ENCODE data around the gene ESYT2. TPM values are rescaled to one million over a fixed set of nuclear protein-coding genes. Genes with fewer than 3 reads are reported as not detected.

ESYT2 gene
- polyA plus RNA-seq, 3 donors = 14.0 to 24.1 (median 22.0) TPM

GRCh38 chr7:158865977-158866376, 36.7 kb upstream of the ESYT2 start:
- H3K27ac ChIP-seq (ENCODE audit: low read depth in 1 of 2, low read length in 2 of 2) = no peak overlapping the region
- no peak overlapping the region for H3K9ac ChIP-seq (ENCODE audit: insufficient read depth, low read length, poor library complexity, severe bottlenecking)
- H2AFZ ChIP-seq (ENCODE audit: insufficient read depth, low read depth, low read length, poor library complexity, severe bottlenecking) = no peak overlapping the region
- 100% methylated on average over 3 of the region's 4 CpGs for WGBS (ENCODE audit: insufficient coverage)
- Mint-ChIP-seq H3K27ac (peak overlapping the region in 1 of 7 donors; percentile 0), H3K4me3 (no peak overlapping the region), H3K9me3 (peaks cover 0 to 10% (median 7%) of the 10 kb centered on the region in 7 donors), H3K4me1 (peaks cover 11% of the 10 kb centered on the region), H3K27me3 (ENCODE audit: low read depth in 3 of 3) (peaks cover 2 to 14% (median 6%) of the 10 kb centered on the region in 3 donors), H3K36me3 (peaks cover under 1 to 3% of the 10 kb centered on the region in 2 donors)
- peaks cover 5% of the 10 kb centered on the region for H3K79me2 ChIP-seq (ENCODE audit: insufficient read depth, low read length)
- intact Hi-C loops (cut with micrococcal nuclease) = loop anchor here in 1 of 2 donors (10.0 kb wide), 1 partner anchor 109 kb away; no protein-coding TSS in a partner anchor
- H3K36me3 ChIP-seq (replicated peaks in 1 of 2; ENCODE audit: control insufficient read depth in 1 of 2, insufficient read depth in 2 of 2, low read length in 2 of 2) = no peaks in the 10 kb centered on the region
- H4K20me1 ChIP-seq (ENCODE audit: insufficient read depth, low read length) = no peaks in the 10 kb centered on the region
- no peak for DNase-seq
- peaks cover 4 to 7% of the 10 kb centered on the region in 2 donors for H3K4me1 ChIP-seq (ENCODE audit: control insufficient read depth in 1 of 2, insufficient read depth in 2 of 2, low read length in 2 of 2)
- no peak overlapping the region for H3K4me3 ChIP-seq (replicated peaks in 1 of 3; ENCODE audit: low read depth in 2 of 3, low read length in 3 of 3)
- no peak for TF ChIP-seq CTCF (IDR thresholded peaks at IDR 0.05)
- no peaks in the 10 kb centered on the region for H3K9me3 ChIP-seq (replicated peaks in 1 of 2; ENCODE audit: control insufficient read depth in 1 of 2, insufficient read depth in 1 of 2, low read length in 2 of 2)
- H3K4me2 ChIP-seq (replicated peaks; ENCODE audit: extremely low read depth, low read length, poor library complexity, severe bottlenecking) = no peak overlapping the region
- no peaks in the 10 kb centered on the region for H3K27me3 ChIP-seq (ENCODE audit: control insufficient read depth in 2 of 2, insufficient read depth in 2 of 2, low read length in 2 of 2)

- H3K27ac Mint-ChIP-seq = no peak overlapping the region
- no peak overlapping the region for H3K9ac ChIP-seq (ENCODE audit: insufficient read depth, low read length, poor library complexity, severe bottlenecking)
- WGBS (ENCODE audit: insufficient coverage) = 41% methylated on average over 7 of the region's 7 CpGs
Observed at GRCh38 chr7:158865462-158865922, 36.2 kb upstream of the ESYT2 start.

More at GRCh38 chr7:158865462-158865922, 36.2 kb upstream of the ESYT2 start:
- Mint-ChIP-seq H3K4me1 (peaks cover 11% of the 10 kb centered on the region), H3K36me3 (no peaks in the 10 kb centered on the region), H3K4me3 (no peak overlapping the region), H3K27me3 (ENCODE audit: low read depth in 3 of 3) (peaks cover 2 to 14% (median 6%) of the 10 kb centered on the region in 3 donors), H3K9me3 (peaks cover 0 to 10% (median 7%) of the 10 kb centered on the region in 7 donors)
- TF ChIP-seq CTCF (IDR thresholded peaks at IDR 0.05) = no peak
- no peak overlapping the region for H3K27ac ChIP-seq (ENCODE audit: low read depth in 1 of 2, low read length in 2 of 2)
- no peaks in the 10 kb centered on the region for H3K36me3 ChIP-seq (replicated peaks in 1 of 2; ENCODE audit: control insufficient read depth in 1 of 2, insufficient read depth in 2 of 2, low read length in 2 of 2)
- intact Hi-C loops (cut with micrococcal nuclease) = loop anchor here in 1 of 2 donors (10.0 kb wide), 1 partner anchor 109 kb away; no protein-coding TSS in a partner anchor
- H3K9me3 ChIP-seq (replicated peaks in 1 of 2; ENCODE audit: control insufficient read depth in 1 of 2, insufficient read depth in 1 of 2, low read length in 2 of 2) = no peaks in the 10 kb centered on the region
- no peak overlapping the region for H2AFZ ChIP-seq (ENCODE audit: insufficient read depth, low read depth, low read length, poor library complexity, severe bottlenecking)
- H3K27me3 ChIP-seq (ENCODE audit: control insufficient read depth in 2 of 2, insufficient read depth in 2 of 2, low read length in 2 of 2) = no peaks in the 10 kb centered on the region
- no peak overlapping the region for H3K4me3 ChIP-seq (replicated peaks in 1 of 3; ENCODE audit: low read depth in 2 of 3, low read length in 3 of 3)
- DNase-seq = no peak
- peaks cover 5% of the 10 kb centered on the region for H3K79me2 ChIP-seq (ENCODE audit: insufficient read depth, low read length)
- H4K20me1 ChIP-seq (ENCODE audit: insufficient read depth, low read length) = no peaks in the 10 kb centered on the region
- peaks cover 4 to 7% of the 10 kb centered on the region in 2 donors for H3K4me1 ChIP-seq (ENCODE audit: control insufficient read depth in 1 of 2, insufficient read depth in 2 of 2, low read length in 2 of 2)
- H3K4me2 ChIP-seq (replicated peaks; ENCODE audit: extremely low read depth, low read length, poor library complexity, severe bottlenecking) = no peak overlapping the region

All from CD14-positive monocyte (primary cell).